GM23248 (cell line): ENCODE results near the gene UBE2H.

Experiments used
- EZH2 ChIP-seq: fragments of 200-600 bp; sonication (generic); IDR thresholded peaks from 2 replicates; pipeline ENCODE4 v1.6.1; 2018; ENCODE audit warnings: antibody characterized with exemption, mild to moderate bottlenecking; ENCODE audit not compliant: insufficient read depth, poor library complexity, severe bottlenecking
- EZH2phosphoT487 ChIP-seq: fragments of 200-600 bp; sonication (generic); IDR thresholded peaks from 2 replicates; pipeline ENCODE4 v1.6.1; 2018; ENCODE audit warnings: antibody characterized with exemption, moderate library complexity, mild to moderate bottlenecking, low read depth; ENCODE audit not compliant: insufficient read depth

GRCh38 chr7:129919492-129919891 is 33.3 kb downstream of the UBE2H start:
- no peak for TF ChIP-seq EZH2
- TF ChIP-seq EZH2phosphoT487 = no peak
